Brain pericyte (primary cell): ENCODE results near the gene MEGF6.

Experiments used
- DNase-seq: peaks from one replicate; pipeline ENCODE4 v3.0.0-alpha.2; 2012; ENCODE audit warnings: low read depth, low spot score

The MEGF6 gene

GRCh38 chr1:3470650-3471355, 140.5 kb downstream of the MEGF6 start:
- DNase-seq: no peak

- no peak for DNase-seq
Measured at GRCh38 chr1:3469849-3470649, 141.3 kb downstream of the MEGF6 start.

GRCh38 chr1:3469104-3469848, 142.0 kb downstream of the MEGF6 start:
- DNase-seq: no peak

GRCh38 chr1:3468236-3469103, 142.8 kb downstream of the MEGF6 start:
- DNase-seq: no peak

GRCh38 chr1:3467096-3468036, 143.9 kb downstream of the MEGF6 start:
- no peak for DNase-seq

- no peak for DNase-seq
Measured at GRCh38 chr1:3466366-3467075, 144.8 kb downstream of the MEGF6 start.

GRCh38 chr1:3465935-3466321, 145.4 kb downstream of the MEGF6 start:
- no peak for DNase-seq

- DNase-seq: no peak
Measured at GRCh38 chr1:3465091-3465934, 146.0 kb downstream of the MEGF6 start.

- DNase-seq: no peak
Measured at GRCh38 chr1:3464649-3465025, 146.7 kb downstream of the MEGF6 start.

- no peak for DNase-seq
Measured at GRCh38 chr1:3463891-3464648, 147.2 kb downstream of the MEGF6 start.

- DNase-seq: no peak
Measured at GRCh38 chr1:3463408-3463863, 147.9 kb downstream of the MEGF6 start.

- no peak for DNase-seq
Measured at GRCh38 chr1:3463013-3463385, 148.3 kb downstream of the MEGF6 start.

- DNase-seq: no peak
Measured at GRCh38 chr1:3462356-3463012, 148.8 kb downstream of the MEGF6 start.

GRCh38 chr1:3461934-3462275, 149.4 kb downstream of the MEGF6 start:
- DNase-seq: no peak

- DNase-seq: no peak
Measured at GRCh38 chr1:3461238-3461933, 149.9 kb downstream of the MEGF6 start.

- no peak for DNase-seq
Measured at GRCh38 chr1:3460672-3461131, 150.6 kb downstream of the MEGF6 start.
